NT2/D1 (cell line): ENCODE data around the gene USB1.

ENCODE experiments used
- YY1 ChIP-seq: IDR thresholded peaks from 2 replicates; pipeline ENCODE4 v1.6.1; 2011; ENCODE audit not compliant: insufficient read length, insufficient read depth
- ZNF274 ChIP-seq: IDR thresholded peaks from 2 replicates; pipeline ENCODE4 v1.6.1; 2011; ENCODE audit warnings: mild to moderate bottlenecking, low read depth, low read length

- TF ChIP-seq YY1 (no peak), ZNF274 (no peak)
Observed at GRCh38 chr16:57956270-57956808, 44.9 kb upstream of the USB1 start.
